Measurements from ENCODE around the gene KCNMA1. TPM values are rescaled to one million over a fixed set of nuclear protein-coding genes. Genes with fewer than 3 reads are reported as not detected.

Gene KCNMA1
- total RNA-seq, 1 donor from 2014 or later, result not detected

DNA sequence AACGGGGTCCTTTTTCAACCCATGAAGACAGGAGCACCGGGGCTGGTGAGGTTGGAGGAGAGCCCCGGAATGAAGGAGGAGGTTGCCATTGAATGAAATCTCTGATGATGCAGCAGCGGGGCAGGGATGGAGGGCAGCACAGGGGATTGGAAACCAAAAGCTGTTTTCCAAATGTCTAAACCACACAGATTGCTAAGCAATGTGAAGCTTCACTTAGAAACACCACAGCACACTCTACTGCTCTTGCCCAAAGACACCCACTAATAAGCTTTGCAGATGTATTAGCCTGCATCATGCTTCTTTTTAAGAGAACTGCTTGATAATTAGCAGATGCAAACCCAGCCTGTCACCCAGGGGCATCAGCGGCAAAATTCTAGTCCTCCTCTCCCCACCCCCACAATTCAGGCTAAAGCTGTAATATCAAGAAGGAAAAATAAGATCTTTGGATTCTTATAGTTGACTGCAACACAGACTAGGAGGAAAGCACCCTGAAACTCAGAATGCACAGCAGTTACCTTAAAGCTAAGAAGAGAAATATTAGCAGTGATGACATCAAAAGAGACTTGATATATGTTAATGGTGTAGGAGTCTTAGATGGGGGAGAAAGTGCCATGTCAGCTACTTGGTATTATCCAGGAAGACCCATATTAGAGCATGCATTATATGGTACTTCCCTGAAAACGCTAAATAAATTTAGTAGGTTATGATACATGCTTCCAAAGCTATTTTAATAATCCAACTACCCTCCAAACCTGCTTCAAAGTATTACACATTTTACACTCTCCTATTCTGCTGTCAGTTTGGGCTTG, 666.7 kb downstream of the KCNMA1 start:
- DNase-seq (ENCODE audit: low read depth in 2 of 2), result no peak

DNA sequence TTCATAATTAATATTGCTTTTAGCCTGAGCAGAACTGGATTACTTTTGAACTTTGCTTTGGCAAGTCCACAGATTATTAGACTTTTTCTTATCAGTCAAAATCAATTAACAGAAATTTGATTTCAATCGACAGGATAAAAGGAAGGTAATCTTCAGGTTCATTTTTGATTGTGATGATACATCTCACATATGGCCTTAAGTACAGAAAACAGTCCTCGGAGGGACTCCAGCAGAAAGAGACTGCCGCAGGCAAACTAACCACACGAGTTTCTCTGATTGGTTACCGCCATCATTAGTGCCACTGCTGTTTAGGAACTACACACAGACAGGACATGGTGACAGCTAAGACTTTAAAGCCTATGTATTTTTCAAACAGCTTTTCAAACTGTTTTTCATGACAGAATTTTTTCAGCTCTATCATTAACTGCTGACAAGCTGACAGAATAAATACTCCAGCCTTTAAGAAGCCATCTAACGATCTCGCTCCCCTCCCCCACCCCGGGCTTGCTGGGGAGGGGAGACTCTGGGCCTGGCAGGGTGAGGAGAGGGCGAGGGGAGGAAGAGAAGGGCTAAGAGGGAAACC, 668.2 kb downstream of the KCNMA1 start:
- DNase-seq (ENCODE audit: low read depth in 2 of 2), result no peak

DNA sequence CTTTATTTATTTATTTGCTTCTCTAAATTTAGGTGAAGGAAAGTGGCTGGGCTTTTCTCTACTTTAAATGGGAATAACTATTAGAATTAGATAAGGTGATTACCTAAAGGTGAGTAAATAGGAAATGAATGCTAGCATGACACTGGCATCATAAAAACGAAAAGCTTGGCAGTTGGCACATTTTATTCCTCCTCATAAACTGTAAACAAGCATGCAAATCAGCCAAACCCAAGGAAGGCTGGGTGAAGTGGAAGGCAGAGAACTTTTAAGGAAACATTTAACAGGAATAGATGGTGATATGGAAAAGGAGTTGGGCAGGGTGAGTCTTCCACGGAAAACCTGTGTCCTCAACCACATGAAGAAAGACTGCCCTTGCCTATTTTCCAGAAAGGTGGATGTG, 669.1 kb downstream of the KCNMA1 start:
- no peak for DNase-seq (ENCODE audit: low read depth in 2 of 2)

- no peak for DNase-seq (ENCODE audit: low read depth in 2 of 2)
Measured at GRCh38 chr10:76962851-76963250, 674.8 kb downstream of the KCNMA1 start.

- DNase-seq (ENCODE audit: low read depth in 2 of 2), result no peak
Measured at GRCh38 chr10:76961841-76962240, 675.8 kb downstream of the KCNMA1 start.

DNA sequence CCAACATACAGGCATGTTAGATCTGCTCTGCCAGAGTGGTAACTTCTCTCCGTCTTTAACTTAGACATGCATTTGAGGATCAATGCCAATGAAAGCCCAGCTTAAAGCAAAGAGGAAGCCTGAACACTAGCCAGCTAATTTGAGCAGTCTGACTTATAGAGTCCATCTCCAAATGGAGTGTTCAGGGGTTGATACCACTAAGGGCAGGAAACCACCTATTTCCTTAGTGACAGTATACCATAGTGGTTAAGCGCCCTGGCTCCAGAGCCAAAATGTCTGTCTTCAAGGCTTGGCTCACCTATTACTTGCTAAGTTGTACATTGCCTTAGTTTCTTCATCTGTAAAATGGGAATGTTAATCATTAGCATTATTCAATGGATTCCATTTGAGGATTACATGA, 678.5 kb downstream of the KCNMA1 start:
- no peak for DNase-seq (ENCODE audit: low read depth in 2 of 2)

DNA sequence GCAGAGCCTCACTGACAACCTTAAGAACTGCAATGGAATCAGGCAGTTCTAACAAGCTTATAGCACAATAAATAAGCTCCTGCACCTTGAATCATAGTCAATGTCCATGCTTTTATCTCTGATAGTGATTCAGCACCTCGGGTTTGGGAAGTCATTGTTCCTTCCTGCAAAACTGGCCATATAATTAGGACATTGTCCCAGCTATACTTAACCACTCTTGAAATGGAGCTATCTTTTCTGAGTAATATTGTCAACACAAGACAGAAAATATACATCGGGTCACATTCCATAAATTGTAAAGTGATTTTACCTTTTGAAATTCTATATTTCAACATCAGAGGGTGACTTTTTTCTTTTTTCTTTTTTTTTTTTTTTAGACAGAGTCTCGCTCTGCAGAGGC, 682.8 kb downstream of the KCNMA1 start:
- DNase-seq (ENCODE audit: low read depth in 2 of 2), result no peak

GRCh38 chr10:76950354-76950753, 687.3 kb downstream of the KCNMA1 start:
- DNase-seq (ENCODE audit: low read depth in 2 of 2), result no peak

DNA sequence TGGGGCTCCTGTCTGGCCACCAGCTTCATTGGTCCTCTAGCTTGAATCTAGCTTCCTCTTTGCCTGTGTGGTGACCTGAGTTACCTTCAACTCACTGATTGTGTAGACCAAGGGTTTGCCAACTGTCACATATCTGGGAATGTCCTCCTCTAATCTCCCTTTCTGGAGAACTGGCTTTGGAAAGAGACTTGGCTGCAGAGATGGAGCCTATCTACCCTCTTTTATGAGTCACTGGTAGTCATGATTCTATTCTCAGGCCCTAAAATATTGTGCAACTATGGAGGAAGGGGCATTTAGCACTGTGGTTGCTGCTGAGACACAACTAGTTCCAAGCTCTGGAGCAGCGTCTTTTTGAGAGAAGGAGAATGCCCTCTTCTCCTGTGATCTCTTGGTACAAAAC, 691.3 kb downstream of the KCNMA1 start:
- DNase-seq (ENCODE audit: low read depth in 2 of 2), result no peak

GRCh38 chr10:76945166-76945565, 692.4 kb downstream of the KCNMA1 start:
- DNase-seq (ENCODE audit: low read depth in 2 of 2), result no peak

- DNase-seq (ENCODE audit: low read depth in 2 of 2), result no peak
Measured at GRCh38 chr10:76944640-76945039, 693.0 kb downstream of the KCNMA1 start.

DNA sequence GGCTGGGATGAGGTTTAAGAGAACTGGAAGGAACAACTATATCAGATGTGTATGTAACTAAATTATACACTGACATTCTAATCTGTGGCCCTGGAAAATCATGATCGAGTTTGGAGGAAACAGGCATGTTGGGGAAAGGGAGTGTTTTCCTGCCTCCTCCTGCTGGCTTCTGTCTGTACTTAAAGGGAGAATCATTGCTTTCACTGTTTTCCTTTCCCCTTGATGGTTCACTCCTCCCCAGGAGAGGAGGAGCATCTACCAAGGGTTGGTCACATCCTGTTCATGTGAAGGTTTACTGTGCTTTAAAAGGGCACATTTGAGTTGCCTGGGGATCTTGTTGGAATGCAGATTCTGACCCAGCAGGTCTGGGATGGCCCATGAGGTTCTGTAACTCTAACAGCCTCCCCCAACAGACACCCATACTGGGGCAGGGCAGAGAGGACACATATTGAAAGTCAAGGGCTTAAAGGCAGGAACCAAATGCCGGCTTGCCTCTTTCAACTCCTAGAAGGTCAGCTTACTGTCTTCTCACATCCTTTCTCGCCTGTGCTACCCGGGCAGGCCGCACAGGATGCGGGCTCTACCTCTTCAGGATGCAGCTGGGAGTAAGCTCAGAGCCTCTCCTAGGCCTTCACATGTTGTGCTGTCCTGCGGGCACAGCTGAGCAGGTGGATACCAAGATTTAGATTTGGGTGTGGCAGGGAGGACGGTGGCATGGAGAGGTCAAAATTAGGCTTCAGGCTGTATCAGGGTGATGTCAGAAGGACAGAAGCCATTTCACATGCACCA, 694.8 kb downstream of the KCNMA1 start:
- peak in 1 of 2 donors; percentile 61 for DNase-seq (ENCODE audit: low read depth in 2 of 2)

- no peak for DNase-seq (ENCODE audit: low read depth in 2 of 2)
Measured at GRCh38 chr10:76939933-76940468, 697.6 kb downstream of the KCNMA1 start.

DNA sequence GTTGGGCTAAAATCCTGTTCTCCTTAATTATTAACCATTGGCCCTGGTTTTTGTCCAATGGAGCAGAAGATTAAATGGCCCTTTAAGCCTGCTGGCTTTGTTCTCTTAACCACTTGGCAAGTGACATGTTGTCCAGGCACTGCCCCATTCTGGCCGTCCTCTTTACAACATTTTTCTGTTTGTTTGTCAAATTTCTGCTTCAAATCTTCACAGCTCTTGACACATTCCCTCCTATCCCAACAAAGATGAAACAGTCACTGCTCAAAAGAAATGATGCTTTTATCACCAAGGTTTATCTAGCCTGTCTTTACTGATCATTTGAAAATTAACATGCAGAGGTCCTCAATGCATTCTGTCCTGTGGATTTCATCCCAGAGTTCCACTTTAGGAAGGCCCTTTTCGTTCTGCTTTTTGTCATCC, 700.4 kb downstream of the KCNMA1 start:
- DNase-seq (ENCODE audit: low read depth in 2 of 2), result no peak

- DNase-seq (ENCODE audit: low read depth in 2 of 2), result no peak
Measured at GRCh38 chr10:76935941-76936613, 701.5 kb downstream of the KCNMA1 start.

DNA sequence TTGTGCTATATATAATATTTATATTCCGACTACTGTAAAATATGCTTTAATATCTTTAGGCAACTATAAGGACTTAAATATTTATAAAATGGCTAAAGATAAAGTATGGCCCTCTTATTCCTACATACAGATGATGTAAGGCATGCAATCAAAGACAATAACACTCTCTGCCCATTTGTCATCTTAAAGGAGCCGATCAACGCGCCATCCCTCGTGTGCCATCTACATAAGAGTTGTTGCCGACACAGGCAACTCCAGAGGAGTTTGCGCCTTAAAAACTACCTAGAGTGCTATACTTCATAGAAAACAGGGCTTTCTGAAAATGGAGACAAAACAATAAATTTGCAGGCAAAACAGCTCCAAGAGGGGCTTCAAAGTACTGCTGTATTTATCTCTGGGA, 709.0 kb downstream of the KCNMA1 start:
- DNase-seq (ENCODE audit: low read depth in 2 of 2), result no peak

GRCh38 chr10:76925636-76926405, 711.8 kb downstream of the KCNMA1 start:
- no peak for DNase-seq (ENCODE audit: low read depth in 2 of 2)

DNA sequence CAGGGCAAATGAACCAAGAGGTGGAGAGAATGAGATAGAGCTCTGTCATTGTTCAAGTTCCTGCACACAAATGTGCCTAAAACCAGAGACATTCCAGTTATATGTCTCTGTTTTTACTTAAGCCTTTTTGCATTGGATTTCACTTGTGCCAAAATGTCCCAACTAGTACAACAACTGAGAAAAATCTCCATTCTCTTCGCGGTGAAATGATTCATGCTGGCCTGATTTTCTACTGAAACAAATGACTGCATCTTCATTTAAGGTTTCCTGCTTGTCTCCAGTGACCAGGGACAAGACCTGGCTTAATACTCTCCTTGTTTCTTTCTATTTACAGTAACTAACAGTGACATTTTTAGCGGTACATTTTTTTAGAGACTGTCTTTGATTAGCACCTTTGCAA, 714.9 kb downstream of the KCNMA1 start:
- DNase-seq (ENCODE audit: low read depth in 2 of 2), result no peak

- no peak for DNase-seq (ENCODE audit: low read depth in 2 of 2)
Measured at GRCh38 chr10:76921383-76922010, 716.1 kb downstream of the KCNMA1 start.

- no peak for DNase-seq (ENCODE audit: low read depth in 2 of 2)
Measured at GRCh38 chr10:76920581-76920980, 717.0 kb downstream of the KCNMA1 start.

Data from lung microvascular endothelial cell (primary cell).